H1 (cell line): ENCODE results near the gene PAX8. TPM values are rescaled to one million over a fixed set of nuclear protein-coding genes. Genes with fewer than 3 reads are reported as not detected.

Experiments
- TAF7 ChIP-seq: optimal IDR thresholded peaks from 2 replicates; pipeline ENCODE3; 2011; ENCODE audit warnings: low read depth, mild to moderate bottlenecking, inconsistent platforms, low read length, moderate library complexity, borderline replicate concordance
- polyA plus RNA-seq, 7 experiments: library from polyadenylated mRNA; depleted of rRNA in 3 of 7; stranded (reverse) in 5 of 7; unstranded in 2 of 7; fragments of >200 nt in 5 of 7; fragments of 200-250 nt in 2 of 7; gene quantifications; 1 replicate in 5 of 7; 2 replicates in 1 of 7; 4 replicates in 1 of 7; pipeline versions ENCODE4 v1.2.1 to v1.2.3, GENCODE V29; 2011 to 2013; ENCODE audit warnings: missing spikeins in 2 of 7, mixed read lengths in 2 of 7
- total RNA-seq: library from RNA; stranded (reverse); fragmentation: NEBNext Ultra II Directional; extraction: Animal tissue kit (Norgen Biotek cat#: 25700); gene quantifications from 2 replicates; pipeline ENCODE4 v1.2.1, GENCODE V29; 2021

PAX8 gene
- total and polyA plus RNA-seq, 2 of the 8 experiments (the other 6 are each of a cell fraction or from before 2014, with no cell fraction given), result 0.02 TPM; not detected in 1

DNA sequence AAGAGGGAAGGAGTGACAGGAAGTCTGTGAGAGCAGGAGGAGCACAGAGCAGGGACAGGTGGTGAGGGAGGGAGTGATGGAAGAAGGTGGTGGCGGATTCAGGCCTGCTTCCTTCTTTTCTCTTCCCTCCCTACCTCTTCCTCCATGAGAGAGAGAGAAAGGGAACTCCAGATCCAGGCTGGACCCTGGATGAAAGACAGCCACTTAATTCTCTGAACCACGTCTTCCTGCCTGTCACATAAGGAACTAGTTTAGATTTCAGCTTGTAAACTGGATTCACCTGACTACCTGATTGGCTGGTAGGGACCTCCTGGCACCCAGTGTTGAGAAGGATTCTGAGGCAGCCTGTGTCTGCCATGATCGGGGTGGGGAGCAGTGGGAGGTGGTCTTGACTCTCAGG is 48.9 kb downstream of the PAX8 start (continued):
- no peak for TF ChIP-seq TAF7
- TF ChIP-seq, all 59 proteins: peak for 0
